Pancreas (tissue), 10 donors: ENCODE results near the gene CPTP. TPM values are rescaled to one million over a fixed set of nuclear protein-coding genes. Genes with fewer than 3 reads are reported as not detected.

Source experiments
- ATAC-seq, 4 donors: fragments of 200-7000 bp; cut with Tn5 transposase; one replicate each; pipeline versions ENCODE4 v1.8.0 to v1.9.1; 2020; ENCODE audit warnings: mild to moderate bottlenecking in 4 of 4, moderate library complexity in 4 of 4
- DNase-seq, 6 donors: peaks; one replicate each; pipeline ENCODE4 v3.0.0-alpha.2; 2020
- FAIRE-seq: peaks from 2 replicates; lab custom pipeline; 2012; peaks lifted over from hg19 to GRCh38; lab: Jason Lieb, UNC
- H3K27ac ChIP-seq, 4 donors: fragments of 200-600 bp; sonication (generic); 1 replicate in 3 of 4; 2 replicates in 1 of 4; pipeline versions ENCODE4 v1.5.0 to v1.8.0; 2020
- H3K27me3 ChIP-seq, 4 donors: fragments of 200-600 bp; one replicate each; pipeline ENCODE4 v1.8.0; 2021
- H3K36me3 ChIP-seq, 3 donors: fragments of 200-600 bp; sonication (generic) in 1 of 3; one replicate each; pipeline versions ENCODE4 v1.5.0 to v1.8.0; 2020 to 2021
- H3K4me1 ChIP-seq, 3 donors: fragments of 200-600 bp; one replicate each; pipeline ENCODE4 v1.8.0; 2021
- H3K4me3 ChIP-seq, 4 donors: fragments of 200-600 bp; sonication (generic) in 2 of 4; one replicate each; pipeline versions ENCODE4 v1.5.0 to v1.8.0; 2020 to 2021
- H3K9me3 ChIP-seq, 4 donors: fragments of 200-600 bp; one replicate each; pipeline ENCODE4 v1.8.0; 2021
- WGBS, 2 donors: extraction: QIAGEN DNeasy Blood & Tissue Kit; methylation state at CpG; one replicate each; pipeline ENCODE4 v1.1.7; 2013; 5-methylcytosine and 5-hydroxymethylcytosine counted together
- intact Hi-C, 3 donors: fragments of 100-400 bp; cut with DNase I; formaldehyde crosslinking; loops; one replicate each; pipeline versions ENCODE4 v1.11.1 to v1.14.2; 2022
- polyA plus RNA-seq, 2 donors: library from polyadenylated mRNA; stranded (reverse); fragments of 200-250 nt; gene quantifications; one replicate each; pipeline ENCODE4 v1.2.3, GENCODE V29; 2013
- total RNA-seq, 6 donors: library from RNA; stranded (reverse); fragmentation: NEBNext Ultra II Directional in 4 of 6; extraction: Animal tissue kit (Norgen Biotek cat#: 25700) in 4 of 6; gene quantifications; one replicate each; pipeline versions ENCODE4 v1.2.1 to v1.2.4, GENCODE V29; 2021 to 2023
- TF ChIP-seq, protein P1 (sequence below), 4 donors: fragments of 200-600 bp; sonication (generic) in 3 of 4; IDR thresholded peaks; one replicate each; pipeline versions ENCODE4 v1.5.0 to v1.8.0; 2021; ENCODE audit warnings: antibody characterized with exemption in 4 of 4
- donor health status: healthy with polysubstance abuse.
- donor health status: DM: no; HTN: no; CAD: no; lungs with moderate emphysema.
- donor health status: DM: no; HTN: no; CAD: no.
- donor health status: control.
- donor health status: control.
- donor health status: Bipolar disorder and iron deficiency.
- donor health status: DM: yes; HTN: yes; CAD: no.
- donor health status: DM: no; HTN: no; CAD: no.
- donor health status: DM: no; HTN: no; CAD: no.
- donor health status: DM: yes; HTN: yes; CAD: no.

CPTP gene
- total and polyA plus RNA-seq, 8 donors: 8.0 to 22.0 (median 11.2) TPM

DNA sequence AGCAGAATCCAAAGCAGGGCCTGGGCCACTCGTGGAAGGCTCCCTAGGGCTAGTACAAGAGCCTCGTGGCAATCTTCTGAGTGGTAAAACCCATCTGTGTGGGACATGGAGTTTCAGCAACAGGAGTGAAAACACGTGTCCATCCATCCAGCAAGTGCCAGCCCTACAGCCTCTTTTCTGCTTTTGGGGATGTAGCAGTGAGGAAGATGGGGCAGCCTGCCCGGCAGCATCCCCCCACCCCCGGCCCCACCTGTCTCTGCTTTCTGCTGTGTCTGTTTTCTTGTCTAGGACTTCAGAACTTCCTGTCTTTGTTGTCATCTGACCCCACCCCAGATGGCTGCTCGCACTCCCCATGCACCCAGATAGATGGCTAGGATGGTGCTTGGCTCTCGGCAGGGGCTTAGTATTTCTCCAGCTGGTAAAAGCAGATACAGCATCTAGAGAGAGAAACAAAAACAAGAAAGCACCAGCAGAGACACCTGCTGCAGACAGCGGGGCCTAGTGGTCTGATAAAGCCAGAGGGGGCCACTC, 1.5 kb downstream of the CPTP start:
- TF ChIP-seq, protein P1, sequence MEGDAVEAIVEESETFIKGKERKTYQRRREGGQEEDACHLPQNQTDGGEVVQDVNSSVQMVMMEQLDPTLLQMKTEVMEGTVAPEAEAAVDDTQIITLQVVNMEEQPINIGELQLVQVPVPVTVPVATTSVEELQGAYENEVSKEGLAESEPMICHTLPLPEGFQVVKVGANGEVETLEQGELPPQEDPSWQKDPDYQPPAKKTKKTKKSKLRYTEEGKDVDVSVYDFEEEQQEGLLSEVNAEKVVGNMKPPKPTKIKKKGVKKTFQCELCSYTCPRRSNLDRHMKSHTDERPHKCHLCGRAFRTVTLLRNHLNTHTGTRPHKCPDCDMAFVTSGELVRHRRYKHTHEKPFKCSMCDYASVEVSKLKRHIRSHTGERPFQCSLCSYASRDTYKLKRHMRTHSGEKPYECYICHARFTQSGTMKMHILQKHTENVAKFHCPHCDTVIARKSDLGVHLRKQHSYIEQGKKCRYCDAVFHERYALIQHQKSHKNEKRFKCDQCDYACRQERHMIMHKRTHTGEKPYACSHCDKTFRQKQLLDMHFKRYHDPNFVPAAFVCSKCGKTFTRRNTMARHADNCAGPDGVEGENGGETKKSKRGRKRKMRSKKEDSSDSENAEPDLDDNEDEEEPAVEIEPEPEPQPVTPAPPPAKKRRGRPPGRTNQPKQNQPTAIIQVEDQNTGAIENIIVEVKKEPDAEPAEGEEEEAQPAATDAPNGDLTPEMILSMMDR (IDR thresholded peaks at IDR 0.05): no peak
- WGBS, 2 donors: 54 to 56% methylated on average over 8 of the region's 8 CpGs
- peaks cover 6 to 19% (median 18%) of the 10 kb centered on the region in 3 donors for H3K4me1 ChIP-seq

DNA sequence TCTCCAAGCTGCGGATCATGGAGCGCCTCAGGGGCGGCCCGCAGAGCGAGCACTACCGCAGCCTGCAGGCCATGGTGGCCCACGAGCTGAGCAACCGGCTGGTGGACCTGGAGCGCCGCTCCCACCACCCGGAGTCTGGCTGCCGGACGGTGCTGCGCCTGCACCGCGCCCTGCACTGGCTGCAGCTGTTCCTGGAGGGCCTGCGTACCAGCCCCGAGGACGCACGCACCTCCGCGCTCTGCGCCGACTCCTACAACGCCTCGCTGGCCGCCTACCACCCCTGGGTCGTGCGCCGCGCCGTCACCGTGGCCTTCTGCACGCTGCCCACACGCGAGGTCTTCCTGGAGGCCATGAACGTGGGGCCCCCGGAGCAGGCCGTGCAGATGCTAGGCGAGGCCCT, 2.7 kb downstream of the CPTP start:
- DNase-seq: no peak
- Histone ChIP-seq H3K36me3 (no peaks in the 10 kb centered on the region), H3K4me3 (no peak overlapping the region), H3K9me3 (no peaks in the 10 kb centered on the region), H3K27me3 (no peaks in the 10 kb centered on the region), H3K4me1 (peaks cover 6 to 19% (median 18%) of the 10 kb centered on the region in 3 donors), H3K27ac (no peak overlapping the region)
- intact Hi-C loops: no loop called here
- TF ChIP-seq, protein P1 (IDR thresholded peaks at IDR 0.05): no peak
- WGBS, 2 donors: 90 to 91% methylated on average over 40 of the region's 40 CpGs
- FAIRE-seq: no peak
- no peak for ATAC-seq

More for the DNA sequence above, 1.5 kb downstream of the CPTP start:
- Histone ChIP-seq H3K27ac (no peak overlapping the region), H3K4me3 (peak overlapping the region in 2 of 4 donors; percentile 93 to 98), H3K9me3 (no peaks in the 10 kb centered on the region), H3K27me3 (no peaks in the 10 kb centered on the region), H3K36me3 (no peaks in the 10 kb centered on the region)
- intact Hi-C loops: no loop called here
- ATAC-seq: no peak
- no peak for FAIRE-seq
- no peak for DNase-seq

DNA sequence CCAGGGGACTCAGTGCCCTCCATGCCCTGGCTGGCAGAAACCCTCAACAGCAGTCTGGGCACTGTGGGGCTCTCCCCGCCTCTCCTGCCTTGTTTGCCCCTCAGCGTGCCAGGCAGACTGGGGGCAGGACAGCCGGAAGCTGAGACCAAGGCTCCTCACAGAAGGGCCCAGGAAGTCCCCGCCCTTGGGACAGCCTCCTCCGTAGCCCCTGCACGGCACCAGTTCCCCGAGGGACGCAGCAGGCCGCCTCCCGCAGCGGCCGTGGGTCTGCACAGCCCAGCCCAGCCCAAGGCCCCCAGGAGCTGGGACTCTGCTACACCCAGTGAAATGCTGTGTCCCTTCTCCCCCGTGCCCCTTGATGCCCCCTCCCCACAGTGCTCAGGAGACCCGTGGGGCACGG, 3.7 kb downstream of the CPTP start:
- intact Hi-C loops: no loop called here
- peaks cover 6 to 13% (median 13%) of the 10 kb centered on the region in 3 donors for H3K4me1 ChIP-seq
- H3K4me3 ChIP-seq: no peak overlapping the region
- no peak overlapping the region for H3K27ac ChIP-seq
- ATAC-seq (no peak), DNase-seq (no peak), FAIRE-seq (no peak)
- H3K9me3 ChIP-seq: no peaks in the 10 kb centered on the region
- H3K36me3 ChIP-seq: no peaks in the 10 kb centered on the region
- TF ChIP-seq, protein P1 (IDR thresholded peaks at IDR 0.05): no peak
- no peaks in the 10 kb centered on the region for H3K27me3 ChIP-seq
- WGBS, 2 donors: 85 to 92% methylated on average over 15 of the region's 15 CpGs

DNA sequence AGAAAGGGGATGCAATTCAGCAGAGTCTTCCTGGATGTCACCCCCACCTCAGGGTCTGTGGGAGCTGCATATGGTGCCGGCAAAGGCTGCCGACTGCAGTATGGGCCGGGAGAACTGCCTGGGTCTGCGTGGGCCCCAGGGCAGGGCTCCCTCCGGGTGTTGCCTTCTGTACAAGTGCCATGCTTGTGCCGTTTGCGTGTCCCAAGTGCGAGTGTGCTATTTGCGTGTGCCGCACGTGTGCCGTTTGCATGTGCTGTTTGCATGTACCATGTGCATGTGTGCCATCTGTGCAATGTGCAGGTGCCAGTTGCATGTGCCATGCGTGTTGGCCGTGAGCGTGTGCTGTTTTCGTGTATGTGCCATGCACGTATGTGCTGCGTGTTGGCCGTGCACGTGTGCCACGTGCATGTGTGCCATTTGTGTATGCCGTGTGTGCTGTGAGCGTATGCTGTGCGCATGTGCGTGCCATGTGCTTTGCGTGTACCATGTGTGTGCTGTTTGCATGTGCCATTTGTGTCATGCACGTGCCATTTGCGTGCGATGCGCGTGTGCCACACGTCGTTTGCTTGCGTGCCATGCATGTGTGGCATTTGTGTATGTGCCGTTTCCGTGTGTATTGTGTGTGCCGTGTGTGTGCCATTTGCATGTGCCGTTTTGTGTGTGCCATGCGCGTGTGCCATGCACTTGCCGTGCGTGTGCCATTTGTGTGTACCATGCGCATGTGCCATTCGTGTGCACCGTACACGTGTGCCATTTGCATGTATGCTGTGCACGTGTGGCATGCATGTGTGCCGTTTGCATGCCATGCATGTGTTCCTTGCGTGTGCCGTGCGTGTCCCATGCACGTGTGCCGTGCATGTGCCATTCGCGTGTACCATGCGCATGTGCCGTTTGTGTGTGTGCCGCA, 5.0 kb downstream of the CPTP start:
- TF ChIP-seq, protein P1 (IDR thresholded peaks at IDR 0.05): no peak
- intact Hi-C loops: no loop called here
- Histone ChIP-seq H3K4me1 (peaks cover 6 to 13% (median 10%) of the 10 kb centered on the region in 3 donors), H3K27ac (no peak overlapping the region), H3K36me3 (no peaks in the 10 kb centered on the region), H3K27me3 (no peaks in the 10 kb centered on the region), H3K9me3 (no peaks in the 10 kb centered on the region), H3K4me3 (no peak overlapping the region)
- FAIRE-seq: no peak
- no peak for ATAC-seq
- WGBS, 2 donors: 85 to 88% methylated on average over 58 of the region's 58 CpGs
- no peak for DNase-seq
